GM21576 (cell line): ENCODE results near the gene TRAF3.
"Not testable (repeated sequence)": the region's sequence is repeated elsewhere in the genome, so short reads cannot be mapped to it uniquely, and the experiment has no call there.

ENCODE experiments used
- ATAC-seq: cut with Tn5 transposase; IDR thresholded peaks from one replicate; pipeline ENCODE4 v1.9.1; 2021; ENCODE audit warnings: mild to moderate bottlenecking, moderate library complexity; ENCODE audit not compliant: unreplicated experiment

Gene TRAF3

GRCh38 chr14:102859911-102860310, 82.7 kb downstream of the TRAF3 start:
- ATAC-seq: no peak

GRCh38 chr14:102862154-102862773, 85.0 kb downstream of the TRAF3 start:
- no peak for ATAC-seq

GRCh38 chr14:102863381-102863780, 86.1 kb downstream of the TRAF3 start:
- ATAC-seq: no peak

GRCh38 chr14:102865916-102866315, 88.7 kb downstream of the TRAF3 start:
- not testable (repeated sequence) for ATAC-seq

- no peak for ATAC-seq
Measured at GRCh38 chr14:102866982-102867761, 89.9 kb downstream of the TRAF3 start.

- no peak for ATAC-seq
Measured at GRCh38 chr14:102867826-102868580, 90.8 kb downstream of the TRAF3 start.

GRCh38 chr14:102868956-102869547, 91.8 kb downstream of the TRAF3 start:
- no peak for ATAC-seq

- no peak for ATAC-seq
Measured at GRCh38 chr14:102870246-102870645, 93.0 kb downstream of the TRAF3 start.

- no peak for ATAC-seq
Measured at GRCh38 chr14:102870994-102871831, 94.0 kb downstream of the TRAF3 start.

GRCh38 chr14:102872020-102872419, 94.8 kb downstream of the TRAF3 start:
- no peak for ATAC-seq

- no peak for ATAC-seq
Measured at GRCh38 chr14:102873131-102873530, 95.9 kb downstream of the TRAF3 start.

- ATAC-seq: no peak
Measured at GRCh38 chr14:102873546-102874061, 96.4 kb downstream of the TRAF3 start.

GRCh38 chr14:102875652-102876051, 98.4 kb downstream of the TRAF3 start:
- no peak for ATAC-seq

GRCh38 chr14:102877511-102877910, 100.3 kb downstream of the TRAF3 start:
- not testable (repeated sequence) for ATAC-seq

- no peak for ATAC-seq
Measured at GRCh38 chr14:102878174-102878969, 101.1 kb downstream of the TRAF3 start.

GRCh38 chr14:102878970-102879460, 101.8 kb downstream of the TRAF3 start:
- ATAC-seq: no peak

- ATAC-seq: no peak
Measured at GRCh38 chr14:102882226-102882906, 105.1 kb downstream of the TRAF3 start.

GRCh38 chr14:102883089-102883541, 105.9 kb downstream of the TRAF3 start:
- ATAC-seq: no peak

GRCh38 chr14:102883554-102883953, 106.3 kb downstream of the TRAF3 start:
- no peak for ATAC-seq
